ENCODE results near the gene FBF1.
A peak's percentile ranks its signal among the peaks of the same experiment; 100 is the strongest.

The FBF1 gene

DNA sequence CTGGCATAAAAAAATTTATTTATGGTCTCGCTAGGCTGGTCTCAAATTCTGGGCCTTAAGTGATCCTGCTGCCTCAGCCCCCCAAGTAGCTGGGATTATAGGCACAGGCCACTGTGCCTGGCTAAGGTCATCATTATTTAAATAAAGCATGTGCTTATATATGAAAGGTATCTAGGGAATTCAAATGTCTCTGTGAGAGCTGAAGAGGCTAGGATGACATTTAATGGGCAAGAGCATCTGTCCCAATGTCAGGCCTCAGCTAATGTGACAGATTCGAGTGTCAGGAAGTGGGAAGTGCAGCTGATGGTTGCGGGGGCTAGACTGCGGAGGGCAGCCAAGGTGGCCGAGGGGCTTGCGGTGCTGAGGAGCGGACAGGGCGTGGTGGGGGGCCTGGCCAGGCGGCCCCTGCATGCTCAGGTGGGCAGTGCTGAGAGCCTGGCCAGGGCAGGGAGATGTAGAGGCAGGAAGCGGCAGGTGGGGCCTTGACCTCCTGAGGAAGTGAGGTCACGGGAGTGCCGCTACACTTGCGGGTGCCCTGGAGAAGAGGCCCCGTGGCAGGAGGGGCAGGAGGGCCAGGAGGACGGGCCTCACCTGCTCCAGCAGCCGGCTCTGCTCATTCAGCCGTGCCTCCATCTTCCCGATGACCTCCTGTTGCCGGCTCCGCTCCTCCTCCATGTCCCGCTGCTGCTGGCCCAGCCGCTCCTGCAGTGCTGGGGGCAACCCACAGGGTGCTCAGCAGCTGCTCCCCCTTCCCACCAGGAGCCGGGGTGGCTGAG, 23.5 kb downstream of the FBF1 start:
- no peak for DNase-seq (ENCODE audit: low read depth)

DNA sequence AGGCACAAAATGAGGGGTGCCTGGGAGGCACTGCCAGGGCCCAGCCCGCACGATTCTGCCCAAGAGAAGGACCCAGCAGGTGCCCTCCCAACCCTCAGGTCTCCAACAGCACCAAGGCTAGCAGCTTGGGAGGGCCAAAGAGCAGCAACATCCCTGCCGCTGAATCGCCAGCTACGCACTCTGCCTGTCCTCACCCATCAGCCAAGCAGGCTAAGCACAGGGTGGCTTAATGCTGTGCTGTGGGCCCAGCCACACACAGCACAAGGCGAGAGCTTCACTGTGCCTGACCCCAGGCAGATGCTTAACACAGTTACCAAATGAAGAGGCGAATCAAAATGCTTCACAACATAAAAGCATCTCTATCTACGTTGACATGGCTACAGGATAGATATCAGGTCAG, 25.6 kb downstream of the FBF1 start:
- DNase-seq (ENCODE audit: low read depth), result no peak

DNA sequence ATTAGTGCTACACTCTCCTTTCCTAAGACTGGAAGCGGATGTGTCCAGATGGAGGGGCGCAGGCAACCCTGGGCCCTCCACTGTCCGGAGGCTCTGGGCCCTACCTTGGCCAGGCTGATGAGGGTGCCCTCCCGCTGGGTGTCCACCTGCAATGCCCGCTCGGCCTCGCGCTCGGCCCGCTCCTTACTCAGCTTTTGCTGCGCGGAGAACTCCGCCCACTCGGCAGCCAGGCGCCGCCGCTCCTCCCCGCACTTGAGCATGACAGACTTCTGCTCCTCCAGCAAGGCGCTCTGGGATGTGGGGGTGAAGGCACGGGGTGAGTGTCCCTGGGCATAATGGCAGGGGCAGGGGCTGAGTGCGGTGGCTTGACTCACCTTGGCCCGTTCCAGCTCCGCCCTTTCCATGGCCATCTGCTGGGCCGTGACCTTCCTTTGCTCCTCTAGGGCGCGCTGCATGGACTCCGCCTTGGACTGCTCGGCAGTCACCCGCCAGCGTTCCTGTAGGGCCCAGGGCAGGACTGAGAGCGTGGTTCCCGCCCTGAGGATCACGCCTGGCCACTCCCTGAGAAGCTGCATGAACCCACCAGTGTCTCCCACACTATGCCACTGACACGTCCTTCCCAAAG, 26.1 kb downstream of the FBF1 start:
- DNase-seq (ENCODE audit: low read depth), result no peak

DNA sequence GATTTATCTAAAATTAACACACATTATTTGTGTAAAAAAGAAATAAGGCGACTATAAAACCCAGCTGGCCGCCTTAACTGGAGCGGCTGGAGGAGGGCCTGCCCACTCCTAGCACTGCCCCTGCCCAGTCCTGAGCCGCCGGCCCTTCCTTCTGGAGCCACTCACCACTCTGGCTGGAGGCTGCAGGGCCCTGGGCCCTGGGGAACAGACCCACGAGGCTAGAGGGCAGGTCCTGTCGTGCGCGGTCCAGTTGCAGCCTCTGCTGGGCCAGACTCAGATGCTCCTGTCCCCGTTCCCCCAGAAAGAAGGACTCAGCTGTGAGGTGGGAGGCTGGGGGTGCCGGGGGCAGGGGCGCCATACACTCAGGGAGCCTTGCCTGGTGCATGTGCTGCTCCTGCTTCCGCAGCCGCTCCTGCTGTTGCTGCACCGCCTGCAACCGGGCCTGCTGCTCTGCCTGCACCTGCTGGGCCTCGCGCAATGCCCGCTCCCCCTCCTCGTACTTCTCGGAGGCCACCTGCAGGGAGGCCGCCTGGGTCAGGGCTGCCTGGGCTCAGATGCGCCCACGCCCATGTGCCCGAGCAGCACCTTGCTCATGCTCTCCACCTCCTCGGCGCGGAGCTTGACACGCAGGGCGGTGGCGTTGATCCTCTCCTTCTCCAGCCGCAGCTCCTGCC, 27.2 kb downstream of the FBF1 start:
- no peak for DNase-seq (ENCODE audit: low read depth)

DNA sequence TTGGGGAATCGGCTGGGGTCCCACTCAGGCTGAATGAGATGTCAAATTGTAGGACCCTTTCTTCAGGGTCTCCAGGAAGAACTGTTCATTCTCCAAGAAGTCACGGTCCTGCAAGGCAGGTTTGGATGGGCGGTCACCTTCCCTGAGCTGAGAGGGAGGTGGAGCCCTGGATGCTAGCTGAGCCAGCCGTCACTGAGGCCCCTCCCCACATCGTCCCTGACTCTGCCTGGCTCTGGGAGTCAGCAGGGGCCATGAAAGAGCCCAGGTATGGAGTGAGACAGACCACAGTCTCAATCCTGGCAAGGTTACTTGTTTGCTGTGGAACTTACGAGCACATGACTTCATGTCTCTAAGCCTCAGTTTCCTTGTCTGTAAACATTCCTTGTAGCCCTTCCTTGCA, 30.1 kb downstream of the FBF1 start:
- DNase-seq (ENCODE audit: low read depth), result no peak

DNA sequence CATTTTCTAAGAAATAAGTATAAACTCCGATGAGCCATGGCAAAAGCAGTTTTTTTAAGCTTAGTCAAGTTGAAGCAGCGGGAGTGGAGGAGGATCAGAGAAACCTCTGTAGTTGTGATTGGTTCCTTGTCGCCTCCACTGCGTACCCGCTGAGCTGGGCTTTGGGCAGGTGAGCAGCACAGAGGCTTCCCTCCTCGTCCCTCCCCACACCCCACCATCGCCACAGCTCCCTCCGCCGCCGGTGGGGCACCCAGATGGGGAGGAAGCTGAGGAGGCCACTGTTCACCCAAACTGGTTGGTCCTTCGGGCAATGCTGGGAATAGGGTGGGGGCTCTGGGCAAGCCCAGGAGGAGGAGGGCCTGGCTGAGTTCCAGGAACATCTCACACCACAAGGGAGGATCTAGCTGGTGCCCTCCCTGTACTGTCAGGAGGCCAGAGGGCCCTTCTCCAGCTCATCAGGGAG, 31.0 kb downstream of the FBF1 start:
- no peak for DNase-seq (ENCODE audit: low read depth)

DNA sequence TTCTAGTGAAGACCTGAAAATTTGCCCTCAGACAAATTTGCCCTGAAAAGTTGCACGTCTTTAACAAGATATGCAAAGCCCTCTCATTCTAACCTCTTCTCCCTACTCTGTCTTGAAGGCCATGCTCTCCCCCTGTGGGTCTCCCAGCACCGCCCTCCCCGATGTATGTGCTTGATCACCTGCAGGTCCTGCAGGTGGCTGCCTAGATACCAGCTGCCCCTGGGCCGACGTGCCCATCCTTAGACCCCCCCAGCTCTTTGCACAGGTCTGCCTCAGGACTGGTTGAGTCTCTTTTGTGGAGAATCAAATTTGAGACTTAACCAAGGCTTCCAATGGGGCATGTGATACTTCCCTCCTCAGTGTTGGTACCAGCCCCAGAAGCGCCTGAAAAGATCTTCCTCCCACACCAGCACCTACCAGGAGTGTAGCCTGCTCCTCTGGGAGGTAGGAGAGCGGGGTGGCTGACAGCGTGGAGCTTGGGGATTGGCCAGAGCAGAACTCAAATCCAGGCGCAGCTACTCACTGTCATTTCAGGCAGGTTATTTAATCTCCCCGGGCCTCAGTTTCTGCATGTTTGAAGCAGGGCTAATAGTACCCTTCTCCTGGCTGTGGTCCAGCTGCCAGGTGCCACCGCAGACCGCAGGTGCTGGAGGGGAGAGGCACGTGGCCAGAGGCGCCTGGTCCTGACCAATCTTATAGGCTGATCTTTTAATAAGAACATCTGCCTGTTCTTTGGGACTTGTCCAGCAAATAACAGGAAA, 31.6 kb downstream of the FBF1 start:
- no peak for DNase-seq (ENCODE audit: low read depth)

DNA sequence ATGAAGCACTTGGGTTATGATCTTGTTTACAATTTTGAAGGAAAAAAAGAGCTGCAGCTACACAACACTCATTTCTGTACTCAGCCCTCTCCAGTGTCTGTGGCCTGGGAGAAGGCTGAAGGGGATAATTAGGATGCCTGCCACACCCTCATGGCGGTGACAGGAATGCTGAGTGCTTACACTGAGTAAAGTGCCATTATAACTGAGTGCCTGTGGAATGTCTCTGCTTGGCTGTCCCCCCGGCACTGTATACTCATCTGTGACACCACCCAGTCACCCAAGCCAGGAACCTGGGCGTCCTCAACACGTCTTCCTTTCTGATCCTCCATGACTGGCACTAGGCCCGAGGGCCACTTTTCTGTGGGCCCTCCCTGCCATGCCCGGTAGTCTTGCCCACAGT, 32.6 kb downstream of the FBF1 start:
- no peak for DNase-seq (ENCODE audit: low read depth)

DNA sequence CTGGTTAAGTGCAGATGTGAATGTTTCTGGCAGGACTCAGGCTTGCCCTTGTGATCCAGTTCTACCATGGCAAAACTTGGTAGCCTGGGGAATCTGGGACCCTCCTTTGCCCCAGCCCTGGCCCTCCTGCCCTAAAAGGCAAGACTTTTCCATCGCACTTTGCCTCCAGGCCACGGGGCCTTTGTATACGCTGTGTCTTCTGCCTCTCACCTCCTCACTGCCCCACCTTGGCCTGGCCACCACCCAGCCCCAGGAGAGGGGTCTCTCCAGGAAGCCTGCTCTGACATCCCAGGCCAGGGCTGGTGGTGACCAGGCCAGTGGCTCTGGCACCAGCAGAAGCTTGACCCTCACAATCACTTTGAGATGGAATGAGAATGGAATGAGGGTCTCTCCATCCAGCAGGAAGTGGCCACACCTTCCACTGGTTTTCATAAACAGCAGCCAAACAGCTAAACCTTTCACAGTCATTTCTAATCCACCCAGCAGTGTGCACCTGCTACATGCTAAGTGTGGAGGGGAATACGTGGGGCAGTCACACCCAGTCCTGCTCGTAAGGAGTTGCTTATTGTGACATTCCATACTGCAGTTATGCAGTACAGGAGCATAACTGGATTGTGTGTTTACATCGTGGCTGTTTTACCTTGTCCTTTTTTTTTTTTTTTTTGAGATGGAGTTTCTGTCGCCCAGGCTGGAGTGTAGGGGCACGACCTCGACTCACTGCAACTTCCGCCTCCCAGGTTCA, 34.5 kb downstream of the FBF1 start:
- no peak for DNase-seq (ENCODE audit: low read depth)

DNA sequence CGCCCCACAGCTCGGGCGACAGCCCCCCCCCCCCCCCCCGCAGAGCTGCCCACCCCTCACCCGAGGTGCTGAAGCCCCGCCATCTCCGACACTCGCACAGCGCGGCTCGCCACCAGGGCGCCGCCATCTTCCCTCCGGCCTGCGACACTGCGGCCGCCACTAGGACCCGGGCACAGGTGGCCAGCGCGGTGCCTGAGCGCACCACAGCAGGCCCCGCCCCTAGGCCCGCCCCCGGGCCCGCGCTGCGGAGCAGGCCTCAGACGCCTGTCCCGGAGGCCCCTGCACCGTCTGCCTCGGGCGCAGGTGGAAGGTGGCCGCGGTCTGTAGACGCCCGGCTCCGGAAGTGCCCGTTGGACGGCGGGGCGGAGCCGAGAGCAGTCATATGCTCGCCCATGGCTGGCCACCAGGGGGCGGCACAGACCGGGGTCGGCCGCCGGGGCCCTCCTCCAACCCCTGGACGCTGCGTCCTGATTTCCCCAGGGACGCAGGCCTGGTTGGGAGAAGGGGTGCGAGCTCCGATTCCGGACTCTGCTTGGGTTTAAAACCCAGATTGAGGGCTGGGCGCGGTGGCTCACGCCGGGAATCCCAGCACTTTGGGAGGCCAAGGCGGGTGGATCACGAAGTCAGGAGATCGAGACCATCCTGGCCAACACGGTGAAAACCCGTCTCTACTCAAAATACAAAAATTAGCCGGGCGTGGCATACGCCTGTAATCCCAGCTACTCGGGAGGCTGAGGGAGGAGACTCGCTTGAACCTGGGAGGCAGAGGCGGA, 35.9 kb downstream of the FBF1 start, which contains the start of gene MRPL38:
TSS of gene MRPL38 (minus strand) at position 136 of the 773 bp plus-strand sequence. CDS start at position 127, 9 bp downstream.
- DNase-seq (ENCODE audit: low read depth), result peak; percentile 86

DNA sequence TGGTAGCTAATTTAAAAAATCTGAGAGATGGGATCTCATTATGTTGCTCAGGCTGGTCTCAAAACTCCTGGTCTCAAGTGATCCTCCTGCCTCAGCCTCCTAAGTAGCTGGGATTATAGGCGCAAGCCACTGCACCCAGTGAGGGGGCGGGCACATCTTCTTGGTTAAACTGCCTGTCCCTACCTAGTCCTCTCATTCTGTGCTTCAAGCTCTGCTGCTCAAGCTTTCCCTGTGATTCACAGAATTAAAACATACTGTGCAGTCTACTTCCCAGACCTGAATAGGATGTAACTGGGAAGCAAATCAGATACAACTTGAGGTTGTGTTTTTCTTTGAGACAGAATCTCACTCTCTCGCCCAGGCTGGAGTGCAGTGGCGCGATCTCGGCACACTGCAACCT, 38.4 kb downstream of the FBF1 start:
- DNase-seq (ENCODE audit: low read depth), result no peak

DNA sequence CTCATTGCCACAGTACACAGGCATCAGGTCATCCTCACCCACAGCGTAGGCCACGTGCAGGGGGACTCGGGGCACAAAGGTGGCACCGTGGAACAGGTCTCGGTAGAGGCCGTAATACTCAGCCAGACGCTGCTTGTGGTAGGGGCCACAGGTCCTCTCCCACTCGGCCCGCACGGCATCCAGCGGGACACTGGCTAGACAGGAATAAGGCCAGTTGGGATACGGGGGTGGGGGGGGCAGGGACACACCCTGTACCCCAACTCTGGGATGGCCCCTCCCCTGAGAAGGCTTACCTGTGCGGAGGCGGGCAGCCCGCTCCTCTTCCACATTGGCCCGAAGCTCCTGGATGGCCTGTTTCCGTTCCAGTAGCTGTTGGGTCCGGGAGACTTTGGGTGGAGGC, 39.1 kb downstream of the FBF1 start:
- DNase-seq (ENCODE audit: low read depth), result no peak

DNA sequence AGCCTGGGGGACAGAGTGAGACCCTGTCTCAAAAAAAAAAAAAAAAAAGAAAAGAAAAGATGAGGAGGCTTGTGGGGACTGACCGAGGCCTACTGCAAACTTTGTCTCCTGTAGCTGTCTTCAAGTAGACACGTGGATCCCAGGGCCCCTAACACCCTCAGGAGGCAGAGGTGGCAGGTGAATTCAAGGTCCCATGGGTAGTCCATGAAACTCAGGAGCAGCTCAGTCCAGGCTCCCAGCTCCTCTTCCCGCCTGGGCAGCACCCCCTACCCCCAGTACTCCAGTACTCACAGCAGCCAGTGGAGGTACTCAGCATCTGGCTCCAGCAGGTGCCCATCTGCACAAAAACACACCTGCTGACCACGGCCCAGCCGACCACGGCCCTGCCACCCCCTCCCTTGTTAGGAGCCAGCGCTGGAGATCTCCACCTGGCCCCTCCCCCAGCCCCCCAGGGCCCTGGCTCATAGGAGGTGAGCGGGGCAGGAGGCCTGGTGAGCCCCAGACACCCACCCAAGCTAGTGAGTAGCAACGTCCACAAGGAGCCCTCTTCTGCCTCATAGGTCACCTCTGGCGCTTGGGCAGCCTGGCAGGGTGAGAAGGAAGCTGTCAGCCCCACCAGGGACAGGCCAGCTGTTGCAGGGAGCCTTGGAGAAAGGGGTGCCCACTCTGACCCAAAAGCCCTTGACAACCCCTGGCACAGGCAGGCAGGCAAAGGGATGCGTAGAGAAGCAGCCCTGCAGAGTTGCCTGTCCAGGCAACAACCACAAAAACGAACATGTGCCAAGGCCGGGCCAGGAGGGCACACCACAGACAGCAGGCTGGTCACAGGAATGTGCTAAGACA, 39.9 kb downstream of the FBF1 start:
- DNase-seq (ENCODE audit: low read depth), result no peak

DNA sequence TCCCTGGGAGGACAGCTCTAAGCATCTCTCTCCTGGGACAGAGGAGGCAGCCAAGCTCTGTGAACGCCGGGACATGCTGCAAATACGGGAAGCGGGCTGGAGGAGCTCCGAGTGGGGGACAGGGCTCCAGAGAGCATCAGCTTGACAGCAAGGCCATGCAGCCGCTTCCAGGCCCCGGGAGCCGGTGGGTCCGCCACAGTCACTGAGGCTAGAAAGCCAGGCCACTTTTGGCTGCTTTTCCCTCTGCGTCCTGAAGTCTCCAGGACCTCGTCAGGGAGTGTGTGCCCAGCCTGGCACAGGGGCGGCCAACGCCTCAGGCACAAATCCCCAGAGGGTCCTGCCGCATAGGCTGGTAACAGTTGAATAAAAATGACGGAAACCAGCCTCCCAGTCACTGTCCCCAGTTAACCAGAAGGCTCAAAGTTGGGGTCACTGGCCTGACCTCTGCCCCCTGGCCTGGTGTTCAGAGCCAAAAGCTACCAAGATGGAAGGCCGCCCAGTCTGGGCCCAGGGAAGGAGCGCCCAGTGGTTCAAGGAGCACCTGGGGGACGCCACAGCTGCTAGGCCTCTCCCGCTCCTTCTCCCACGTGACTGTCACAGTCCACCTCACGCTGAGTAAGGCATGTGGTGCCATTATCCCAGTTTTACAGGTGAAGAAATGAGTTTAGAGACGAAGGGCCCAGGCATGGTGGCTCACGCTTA, 40.9 kb downstream of the FBF1 start:
- no peak for DNase-seq (ENCODE audit: low read depth)

DNA sequence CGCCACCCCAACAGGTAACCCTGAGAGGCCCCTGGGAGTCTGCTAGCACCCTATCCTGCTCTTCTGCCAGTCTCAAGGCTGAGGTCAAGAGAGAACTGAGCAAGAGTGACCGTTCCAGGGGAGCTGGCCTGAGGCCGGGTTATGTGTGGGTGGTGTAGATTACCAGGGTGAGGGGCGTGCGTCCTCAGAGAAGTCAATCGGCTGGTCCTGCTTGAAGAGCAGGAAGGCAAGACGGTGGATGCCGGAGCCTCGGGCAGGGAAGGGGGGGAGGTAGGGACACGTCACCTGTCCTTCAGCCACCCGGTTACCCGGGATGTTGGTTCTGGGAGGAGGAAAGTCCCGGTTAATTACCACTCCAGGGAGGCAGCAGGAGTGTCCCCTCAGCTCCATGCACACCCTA, 41.5 kb downstream of the FBF1 start:
- DNase-seq (ENCODE audit: low read depth), result no peak

DNA sequence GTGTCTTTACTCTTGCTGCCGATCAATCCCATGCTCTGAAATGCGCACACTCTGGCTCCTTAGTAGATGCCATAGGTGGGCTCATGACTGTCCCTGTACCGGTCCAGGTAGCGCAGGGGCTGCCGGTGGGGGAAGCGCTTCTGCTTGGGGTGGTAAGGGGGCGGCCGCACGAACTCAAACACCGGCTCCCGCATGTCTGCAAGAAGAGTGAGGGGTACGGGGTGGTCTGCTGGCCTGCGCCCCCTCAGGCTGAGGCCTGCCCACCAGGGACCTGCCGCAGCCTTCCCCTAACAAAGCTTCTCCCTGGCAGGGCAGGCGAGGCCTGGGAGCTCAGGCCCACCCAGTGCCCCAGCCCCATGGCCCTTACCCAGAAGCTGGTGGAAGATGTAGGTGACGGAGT, 42.1 kb downstream of the FBF1 start:
- DNase-seq (ENCODE audit: low read depth), result no peak

DNA sequence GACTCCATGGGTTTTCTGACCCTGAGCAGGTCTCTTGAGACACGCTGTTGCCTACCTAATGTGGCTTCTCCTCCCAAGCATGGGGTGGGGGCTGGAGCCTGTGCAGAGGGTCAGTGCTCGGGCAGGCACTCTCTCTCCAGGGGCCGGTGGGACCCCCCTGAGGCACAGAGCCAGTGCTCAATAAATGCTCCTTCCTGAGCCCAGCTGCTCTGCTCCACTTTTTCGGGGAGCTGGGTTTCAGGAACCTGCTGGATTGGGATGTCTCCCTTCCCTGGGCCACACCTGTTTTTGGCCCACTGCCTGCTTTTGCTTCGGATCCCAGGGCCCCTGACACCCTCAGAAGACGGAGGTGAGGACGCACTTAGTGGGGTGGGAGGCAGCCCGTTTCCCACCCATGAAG, 42.8 kb downstream of the FBF1 start:
- DNase-seq (ENCODE audit: low read depth), result no peak

DNA sequence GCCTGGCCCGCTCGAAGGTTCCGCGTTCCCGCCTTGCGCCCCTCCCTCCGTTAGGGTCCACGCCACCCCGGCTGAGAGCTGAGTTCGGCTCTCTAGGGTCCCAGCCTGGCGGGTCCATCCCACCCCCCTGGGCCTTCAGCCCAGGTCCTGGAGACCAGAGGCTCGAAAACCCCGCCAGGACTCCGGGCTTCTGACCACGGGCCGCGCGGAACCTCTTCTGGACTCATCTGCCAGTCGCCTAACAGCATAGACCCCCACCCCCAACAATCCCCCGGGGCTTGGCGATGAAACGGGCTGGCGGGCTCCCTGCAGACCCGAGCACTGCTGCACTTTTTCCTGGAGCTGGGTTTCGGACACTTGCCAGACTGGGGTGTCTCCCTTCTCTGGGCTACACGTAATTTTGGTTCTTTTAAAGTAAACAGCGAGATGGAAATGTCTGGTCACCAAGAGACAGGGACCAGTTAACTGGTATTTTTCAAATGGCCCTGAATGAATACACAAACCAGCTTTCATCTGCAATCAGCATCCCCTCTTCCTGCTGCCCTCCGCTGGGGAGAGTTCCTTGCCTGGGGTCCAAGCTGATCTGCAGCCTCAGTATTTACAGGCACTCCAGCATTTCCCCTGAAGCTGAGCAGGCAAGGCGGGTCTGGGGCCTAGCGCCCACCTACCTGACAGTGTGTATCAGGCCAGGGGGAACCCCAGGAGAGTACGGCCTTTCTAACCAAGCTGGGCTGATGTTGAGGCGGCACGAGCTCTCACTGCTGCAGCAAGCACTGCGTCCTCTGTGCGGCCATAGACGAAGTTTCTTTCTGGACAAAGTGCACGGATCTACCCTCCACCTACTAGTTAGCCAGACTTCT, 43.5 kb downstream of the FBF1 start:
- no peak for DNase-seq (ENCODE audit: low read depth)

Measured in T-helper 22 cell (primary cell).